ENCODE data around the gene TSPAN9.

- TF ChIP-seq CTCF (IDR thresholded peaks at IDR 0.05): no peak
- no peak for TF ChIP-seq POLR2A (IDR thresholded peaks at IDR 0.05)
- no peak for TF ChIP-seq EP300 (IDR thresholded peaks at IDR 0.05)
Observed at GRCh38 chr12:3133405-3133783, 56.2 kb downstream of the TSPAN9 start.
